Measurements from ENCODE around the gene MAP7D1.

DNA sequence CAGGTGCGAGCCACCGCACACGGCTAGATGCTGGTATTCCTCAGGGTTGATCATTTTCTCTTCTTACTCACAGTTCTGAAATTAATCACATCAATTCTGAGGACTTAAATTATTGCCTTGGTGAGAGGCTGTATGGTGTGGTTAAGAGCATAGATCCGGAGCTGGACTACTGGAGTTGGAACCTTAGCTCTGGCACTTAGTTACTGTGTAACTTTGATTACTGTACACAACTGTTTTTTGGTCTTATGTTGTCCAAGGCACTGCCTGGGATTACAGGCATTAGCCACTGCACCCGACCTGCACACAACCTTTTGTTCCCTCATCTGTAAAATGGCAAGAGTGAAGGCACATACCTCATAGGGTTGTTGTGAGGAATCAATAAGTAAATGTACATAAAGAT lies 42.7 kb downstream of the MAP7D1 start:
- TF ChIP-seq, protein P1, sequence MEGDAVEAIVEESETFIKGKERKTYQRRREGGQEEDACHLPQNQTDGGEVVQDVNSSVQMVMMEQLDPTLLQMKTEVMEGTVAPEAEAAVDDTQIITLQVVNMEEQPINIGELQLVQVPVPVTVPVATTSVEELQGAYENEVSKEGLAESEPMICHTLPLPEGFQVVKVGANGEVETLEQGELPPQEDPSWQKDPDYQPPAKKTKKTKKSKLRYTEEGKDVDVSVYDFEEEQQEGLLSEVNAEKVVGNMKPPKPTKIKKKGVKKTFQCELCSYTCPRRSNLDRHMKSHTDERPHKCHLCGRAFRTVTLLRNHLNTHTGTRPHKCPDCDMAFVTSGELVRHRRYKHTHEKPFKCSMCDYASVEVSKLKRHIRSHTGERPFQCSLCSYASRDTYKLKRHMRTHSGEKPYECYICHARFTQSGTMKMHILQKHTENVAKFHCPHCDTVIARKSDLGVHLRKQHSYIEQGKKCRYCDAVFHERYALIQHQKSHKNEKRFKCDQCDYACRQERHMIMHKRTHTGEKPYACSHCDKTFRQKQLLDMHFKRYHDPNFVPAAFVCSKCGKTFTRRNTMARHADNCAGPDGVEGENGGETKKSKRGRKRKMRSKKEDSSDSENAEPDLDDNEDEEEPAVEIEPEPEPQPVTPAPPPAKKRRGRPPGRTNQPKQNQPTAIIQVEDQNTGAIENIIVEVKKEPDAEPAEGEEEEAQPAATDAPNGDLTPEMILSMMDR (IDR thresholded peaks at IDR 0.05; ENCODE audit: extremely low read depth in 1 of 2, insufficient read depth in 1 of 2, low read depth in 1 of 2, low read length in 2 of 2), result no peak
- no peak for TF ChIP-seq POLR2AphosphoS5 (IDR thresholded peaks at IDR 0.05; ENCODE audit: insufficient read depth, low read depth, low read length)
- TF ChIP-seq POLR2A (IDR thresholded peaks at IDR 0.05; ENCODE audit: low read depth, low read length), result no peak
